Measurements from ENCODE around the gene EVC2.

EVC2 gene

GRCh38 chr4:5552451-5552850 lies 155.9 kb downstream of the EVC2 start:
- DNase-seq, result no peak

- no peak for DNase-seq
Measured at GRCh38 chr4:5547651-5548249, 160.6 kb downstream of the EVC2 start.

DNA sequence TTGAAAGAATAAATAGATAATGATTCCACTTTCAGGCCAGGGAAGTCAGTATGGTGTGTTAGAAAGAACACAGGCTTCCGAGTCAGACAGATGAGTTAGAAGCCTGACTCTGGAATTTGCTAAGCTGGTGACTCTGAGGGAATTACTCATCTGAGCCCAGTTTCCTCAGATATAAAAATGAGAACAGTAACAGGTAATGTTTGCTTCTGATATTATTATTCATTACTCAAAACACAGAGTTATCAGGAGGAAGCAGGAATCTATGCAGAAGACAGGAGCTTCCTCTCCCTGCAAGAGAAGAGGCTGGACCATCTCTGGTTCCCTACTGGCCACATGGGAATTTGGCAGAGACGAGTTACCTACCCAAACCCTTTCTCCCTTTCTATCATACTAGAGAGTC lies 163.1 kb downstream of the EVC2 start:
- DNase-seq, result no peak

DNA sequence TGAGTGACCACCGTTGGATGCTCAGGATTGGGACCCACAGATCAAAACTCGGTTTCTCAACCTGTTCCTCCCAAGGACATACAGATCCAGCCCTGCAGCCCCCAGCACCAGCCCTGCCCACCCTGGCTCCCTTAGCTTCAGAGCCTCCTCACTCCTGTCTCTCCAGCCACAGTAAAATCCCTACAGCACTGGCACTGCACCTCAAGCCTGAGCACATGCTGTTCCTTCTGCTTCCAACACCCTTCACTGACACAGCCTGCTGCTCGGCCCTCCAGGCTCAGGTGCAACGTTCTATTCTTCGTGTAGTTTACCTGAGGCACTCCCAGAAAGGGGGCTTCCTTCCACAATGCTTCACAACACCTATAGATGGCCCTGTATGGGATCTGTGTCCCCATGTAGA lies 163.6 kb downstream of the EVC2 start:
- no peak for DNase-seq

DNA sequence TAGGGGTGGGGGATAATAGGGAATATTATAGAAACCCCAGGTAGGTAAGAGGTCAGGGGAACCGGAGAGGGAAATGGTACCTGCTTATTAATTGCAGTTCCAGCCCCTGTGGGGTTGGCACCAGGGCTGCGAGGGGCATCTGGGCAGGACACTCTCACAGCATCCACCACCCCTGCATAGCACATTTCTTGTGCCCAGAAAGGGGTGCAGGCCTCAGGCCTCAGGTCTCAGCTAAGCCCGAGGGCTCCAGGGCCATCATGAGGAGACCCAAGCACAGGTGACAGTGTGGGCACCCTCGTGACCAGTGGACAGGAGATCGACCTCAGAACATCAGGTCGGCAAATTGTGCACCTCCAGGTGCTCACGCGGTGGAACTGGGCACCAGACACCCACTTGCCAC lies 164.7 kb downstream of the EVC2 start:
- no peak for DNase-seq

GRCh38 chr4:5541169-5541568 lies 167.2 kb downstream of the EVC2 start:
- no peak for DNase-seq

DNA sequence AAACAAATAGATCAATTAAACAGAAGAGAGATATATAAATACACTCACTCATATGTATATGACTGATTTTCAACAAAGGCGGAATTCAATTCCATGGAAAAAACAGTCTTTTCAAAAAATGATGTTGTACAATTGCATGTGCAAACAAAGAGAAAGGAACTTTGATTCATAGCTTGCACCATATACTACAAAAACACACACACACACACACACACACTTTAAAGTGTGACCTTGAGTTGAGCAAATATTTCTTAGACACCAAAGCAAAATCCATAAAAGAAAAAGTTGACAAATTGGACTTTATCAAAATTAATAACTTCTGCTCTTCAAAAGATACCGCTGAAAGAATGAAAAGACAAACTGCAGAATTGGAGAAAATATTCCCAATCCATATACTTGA lies 168.8 kb downstream of the EVC2 start:
- no peak for DNase-seq

- DNase-seq, result no peak
Measured at GRCh38 chr4:5532100-5532499, 176.3 kb downstream of the EVC2 start.

- no peak for DNase-seq
Measured at GRCh38 chr4:5528031-5528436, 180.3 kb downstream of the EVC2 start.

DNA sequence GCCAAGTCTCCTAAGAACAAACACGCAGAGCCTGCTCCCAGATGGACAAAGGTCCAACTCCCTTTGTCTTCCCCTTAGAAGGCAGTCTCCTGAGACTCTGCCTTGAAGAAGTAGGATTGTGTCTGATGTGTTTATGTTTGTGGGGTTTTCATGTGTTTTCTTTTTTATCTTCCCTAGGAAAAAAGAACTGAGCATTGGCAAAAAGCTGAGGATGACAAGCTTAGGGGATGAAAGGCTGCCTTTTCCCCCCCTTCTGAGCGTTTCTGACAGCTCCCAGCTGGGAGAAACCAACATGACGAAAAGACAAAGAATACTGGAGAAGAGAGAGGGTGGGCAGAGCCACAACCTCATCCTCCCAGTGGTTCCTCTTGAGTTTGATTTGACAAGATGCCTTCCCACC lies 181.1 kb downstream of the EVC2 start:
- no peak for DNase-seq

DNA sequence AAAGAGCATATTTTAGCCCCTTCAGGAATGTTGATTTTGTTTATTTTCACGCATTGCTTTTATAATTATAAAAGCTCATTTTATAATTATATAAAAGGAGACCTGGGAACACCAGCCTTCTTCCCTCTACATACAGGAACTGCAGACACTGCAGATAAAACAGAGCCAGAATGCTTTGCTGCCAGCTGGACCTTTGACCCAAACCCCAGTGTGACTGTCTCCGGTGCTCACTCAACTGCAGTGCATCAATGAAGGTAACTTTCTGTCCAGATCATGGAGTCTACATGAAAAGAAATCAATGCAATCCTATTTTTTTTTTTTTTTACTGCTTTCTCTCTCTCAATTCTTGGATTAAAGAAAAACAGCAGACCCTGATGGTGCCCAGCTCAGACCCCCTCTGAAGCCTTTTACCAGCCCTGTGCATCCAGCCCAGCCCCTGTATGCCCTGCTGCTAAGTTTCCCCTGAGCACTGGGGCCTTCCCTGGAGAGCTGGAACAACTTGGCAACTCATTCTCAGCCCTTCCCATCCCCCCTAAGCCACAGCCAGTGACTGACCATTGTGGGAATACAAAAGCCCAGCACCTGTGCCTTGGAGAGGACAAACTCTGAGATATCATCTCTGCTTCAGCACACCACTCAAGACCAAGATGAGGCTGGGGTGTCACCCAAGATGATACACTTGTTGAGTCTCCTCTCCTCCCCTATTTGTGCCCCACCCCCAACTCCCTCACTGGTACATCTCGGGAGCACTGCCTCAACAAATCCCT lies 182.1 kb downstream of the EVC2 start:
- DNase-seq, result no peak

GRCh38 chr4:5524446-5525299 lies 183.7 kb downstream of the EVC2 start:
- DNase-seq, result no peak

DNA sequence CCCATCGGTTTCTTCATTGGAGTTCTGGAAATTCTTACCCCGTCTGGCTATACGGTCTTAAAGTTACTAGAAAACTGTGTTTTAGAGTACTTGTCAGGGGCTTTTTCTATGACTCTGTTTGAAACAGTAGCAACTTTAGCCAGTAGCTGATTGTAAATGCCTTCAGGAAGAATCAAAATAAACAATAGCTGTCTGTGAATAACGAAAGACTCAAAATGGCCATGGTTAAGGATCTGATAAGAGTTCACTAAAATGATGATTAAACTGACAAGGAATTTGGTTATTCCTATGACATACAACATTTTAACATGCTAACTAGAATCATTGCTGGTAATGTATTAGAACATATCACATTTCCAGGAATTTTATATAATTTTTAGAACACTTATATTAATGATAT lies 191.0 kb downstream of the EVC2 start:
- DNase-seq, result no peak

DNA sequence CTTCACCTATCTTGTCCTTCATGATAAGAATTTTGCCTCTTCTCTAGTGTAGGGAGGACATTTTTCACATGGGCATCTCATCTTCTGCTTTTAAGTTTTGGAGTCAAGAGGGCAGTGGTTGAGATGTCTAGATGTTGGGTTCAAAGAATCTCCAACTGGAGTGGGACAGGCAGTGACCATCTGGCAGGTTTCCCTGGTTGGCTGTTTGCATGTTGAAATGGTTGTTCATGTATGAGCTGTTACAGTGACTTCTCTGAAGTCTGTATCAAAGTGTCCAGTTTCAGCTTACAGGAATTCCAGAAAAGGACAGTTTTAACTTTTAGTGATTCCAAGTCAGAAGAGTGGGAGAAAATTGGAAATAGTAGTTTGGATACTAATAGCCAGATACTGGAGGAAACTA lies 192.7 kb downstream of the EVC2 start:
- DNase-seq, result no peak
